ENCODE results near the gene LRRC58.

Gene LRRC58

GRCh38 chr3:120274739-120275167 is 74.4 kb downstream of the LRRC58 start:
- DNase-seq: no peak

All from GDM1 (cell line).